ENCODE results near the gene TFPT. TPM values are rescaled to one million over a fixed set of nuclear protein-coding genes. Genes with fewer than 3 reads are reported as not detected.
A peak's percentile ranks its signal among the peaks of the same experiment; 100 is the strongest.

The TFPT gene
- total and polyA plus RNA-seq, 5 experiments from 2014 or later: 14.2 to 24.4 (median 17.4) TPM

DNA sequence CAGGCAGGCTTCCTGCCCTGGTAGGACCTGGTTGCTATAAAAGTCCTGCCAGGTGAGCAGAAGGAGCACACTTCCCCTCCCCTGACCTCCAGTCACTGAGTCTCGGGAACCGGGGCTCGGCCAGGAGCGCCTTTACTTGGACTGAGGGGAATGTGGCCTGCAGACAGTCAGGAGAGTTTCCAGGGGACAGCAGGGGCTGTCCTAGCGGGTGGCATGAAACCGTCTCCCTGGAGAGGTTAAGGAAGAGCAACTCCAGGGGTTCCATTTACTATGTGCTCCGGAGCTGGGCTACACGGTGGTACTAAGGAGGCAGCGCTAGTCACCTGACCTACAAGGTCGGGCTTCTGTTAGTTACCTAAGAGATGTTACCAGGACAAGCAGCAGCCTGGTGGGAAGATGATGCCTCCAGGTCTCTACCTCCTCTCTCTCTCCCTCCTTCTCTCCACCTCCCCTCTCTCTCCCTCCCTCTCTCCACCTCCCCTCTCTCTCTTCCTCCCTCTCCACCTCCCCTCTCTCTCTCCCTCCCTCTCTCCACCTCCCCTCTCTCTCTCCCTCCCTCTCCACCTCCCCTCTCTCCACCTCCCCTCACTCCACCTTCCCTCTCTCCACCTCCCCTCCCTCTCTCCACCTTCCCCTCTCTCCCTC, 18.0 kb upstream of the TFPT start:
- DNase-seq: peak in 2 of 10 donors; percentile 51 to 69
- Mint-ChIP-seq H3K27ac (peak overlapping the region in 2 of 10 donors; percentile 18 to 82), H3K9me3 (no peaks in the 10 kb centered on the region), H3K27me3 (no peaks in the 10 kb centered on the region), H3K4me1 (peaks cover 8 to 23% (median 19%) of the 10 kb centered on the region in 4 donors), H3K4me3 (no peak overlapping the region), H3K36me3 (peaks cover 0 to 14% (median 3%) of the 10 kb centered on the region in 3 donors)
- ATAC-seq: no peak
- POLR2A ChIA-PET: interaction anchor here (0.6 kb wide), 1 partner anchor 59 kb away, joined by 4 read pairs; no protein-coding TSS in a partner anchor

DNA sequence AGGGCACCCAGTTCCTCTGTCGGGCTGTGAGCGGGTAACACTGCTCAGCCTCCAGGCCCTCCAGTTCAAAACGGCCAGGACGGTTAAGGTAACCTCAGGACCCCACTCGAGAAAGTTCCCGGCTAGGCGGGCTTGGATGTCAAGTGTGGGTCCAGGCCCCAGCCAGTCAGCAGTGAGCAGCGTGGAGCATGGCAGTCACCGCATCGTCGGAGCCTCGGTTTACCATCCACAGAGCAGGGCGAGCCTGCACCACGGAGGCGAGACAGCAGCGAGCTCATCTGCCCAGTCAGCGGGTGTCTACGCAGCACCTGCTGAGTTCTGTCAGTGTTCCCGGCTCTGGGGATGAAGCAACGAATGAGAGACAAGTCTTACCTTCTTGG, 14.2 kb upstream of the TFPT start:
- H3K9me3 Mint-ChIP-seq: no peaks in the 10 kb centered on the region
- DNase-seq: no peak
- H3K36me3 Mint-ChIP-seq: peaks cover 0 to 42% (median 4%) of the 10 kb centered on the region in 3 donors
- H3K4me1 Mint-ChIP-seq: peaks cover 2 to 6% (median 4%) of the 10 kb centered on the region in 4 donors
- ATAC-seq: no peak
- H3K27ac Mint-ChIP-seq: no peak overlapping the region
- no peaks in the 10 kb centered on the region for H3K27me3 Mint-ChIP-seq
- POLR2A ChIA-PET: no interaction called here
- no peak overlapping the region for H3K4me3 Mint-ChIP-seq

DNA sequence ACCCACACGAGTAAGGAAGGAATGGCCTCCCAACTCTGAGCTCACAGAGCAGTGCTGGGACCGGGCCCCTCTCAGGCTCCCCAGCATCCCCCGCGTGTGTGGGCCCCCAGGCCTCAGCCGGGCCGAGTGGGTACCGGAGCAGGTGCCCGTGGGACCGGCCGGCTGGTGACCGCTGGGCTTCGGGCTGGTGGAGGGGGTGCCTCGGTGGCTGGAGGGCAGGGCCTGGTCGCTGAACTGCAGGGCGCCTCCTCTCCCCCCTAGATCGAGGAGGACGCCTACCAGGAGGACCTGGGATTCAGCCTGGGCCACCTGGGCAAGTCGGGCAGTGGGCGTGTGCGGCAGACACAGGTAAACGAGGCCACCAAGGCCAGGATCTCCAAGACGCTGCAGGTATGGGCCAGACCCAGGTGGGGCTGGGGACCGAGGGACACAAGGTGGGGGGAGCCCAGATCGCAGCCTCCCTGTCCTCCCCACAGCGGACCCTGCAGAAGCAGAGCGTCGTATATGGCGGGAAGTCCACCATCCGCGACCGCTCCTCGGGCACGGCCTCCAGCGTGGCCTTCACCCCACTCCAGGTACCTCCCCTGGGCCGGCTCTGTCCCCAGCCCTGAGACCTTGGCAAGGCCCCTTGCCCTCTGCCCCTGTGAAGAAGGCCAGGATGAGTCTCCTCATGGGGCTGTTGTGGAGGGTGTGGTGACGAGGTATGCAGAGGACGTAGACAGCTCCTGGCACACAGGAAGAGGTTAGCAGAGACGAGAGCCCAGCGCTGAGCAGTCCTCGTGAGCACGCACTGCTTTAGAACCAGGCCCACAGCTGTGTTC, 13.5 kb upstream of the TFPT start:
- ATAC-seq: no peak
- no peak overlapping the region for H3K4me3 Mint-ChIP-seq
- H3K36me3 Mint-ChIP-seq: peaks cover 0 to 47% (median 4%) of the 10 kb centered on the region in 3 donors
- H3K27me3 Mint-ChIP-seq: no peaks in the 10 kb centered on the region
- no peak overlapping the region for H3K27ac Mint-ChIP-seq
- DNase-seq: no peak
- POLR2A ChIA-PET: no interaction called here
- no peaks in the 10 kb centered on the region for H3K9me3 Mint-ChIP-seq
- peaks cover 0 to under 1% (median 0%) of the 10 kb centered on the region in 4 donors for H3K4me1 Mint-ChIP-seq

DNA sequence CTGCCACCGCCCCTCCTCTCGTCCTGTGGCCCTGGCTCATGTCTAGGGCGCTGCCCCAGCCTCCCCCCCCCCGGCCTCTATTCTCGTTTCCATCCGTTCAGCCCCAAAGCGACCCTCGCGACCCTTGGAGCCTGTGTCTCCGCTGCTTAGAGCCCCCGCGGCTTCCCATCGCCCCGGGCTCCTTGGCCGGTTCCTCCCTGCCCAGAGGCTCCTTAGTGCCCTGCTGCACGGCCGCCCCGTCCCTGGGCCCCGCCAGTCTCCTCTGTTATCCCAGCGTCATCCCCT, 12.9 kb upstream of the TFPT start:
- Mint-ChIP-seq H3K27ac (peak overlapping the region in 1 of 10 donors; percentile 56), H3K4me3 (no peak overlapping the region), H3K36me3 (peaks cover 0 to 51% (median 5%) of the 10 kb centered on the region in 3 donors), H3K4me1 (no peaks in the 10 kb centered on the region), H3K27me3 (no peaks in the 10 kb centered on the region), H3K9me3 (no peaks in the 10 kb centered on the region)
- ATAC-seq (no peak), DNase-seq (no peak)
- POLR2A ChIA-PET: no interaction called here

DNA sequence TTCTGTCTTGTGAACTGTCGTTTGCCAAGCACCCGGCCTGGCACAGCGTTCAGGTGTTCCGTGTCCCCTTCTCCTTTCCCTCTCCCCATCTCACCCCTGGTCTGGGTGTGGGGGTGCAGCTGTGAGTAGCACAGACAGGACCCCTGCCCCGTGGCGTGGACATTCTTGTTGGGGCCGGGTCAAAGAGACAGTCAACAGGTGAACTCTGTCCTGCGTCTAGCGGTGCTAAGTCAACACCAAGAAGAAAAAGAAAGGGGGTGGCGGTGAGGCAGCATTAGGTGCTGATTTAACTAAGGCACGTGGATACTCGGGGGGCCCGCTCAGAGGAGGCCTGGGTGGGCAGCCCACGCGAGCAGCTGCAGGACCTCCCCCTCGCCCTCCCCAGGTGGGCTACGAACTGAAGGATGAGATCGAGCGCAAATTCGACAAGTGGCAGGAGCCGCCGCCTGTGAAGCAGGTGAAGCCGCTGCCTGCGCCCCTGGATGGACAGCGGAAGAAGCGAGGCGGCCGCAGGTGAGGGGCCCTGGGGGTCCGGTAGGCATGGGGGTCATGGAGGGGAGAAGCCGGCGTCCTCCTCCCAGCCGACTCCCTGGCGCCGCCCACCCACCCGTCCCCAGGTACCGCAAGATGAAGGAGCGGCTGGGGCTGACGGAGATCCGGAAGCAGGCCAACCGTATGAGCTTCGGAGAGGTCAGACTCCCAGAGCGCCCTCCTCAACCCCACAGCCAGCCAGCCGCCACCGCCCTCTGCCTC, 12.4 kb upstream of the TFPT start:
- no peak for ATAC-seq
- H3K9me3 Mint-ChIP-seq: no peaks in the 10 kb centered on the region
- peaks cover 0 to 1% (median 0%) of the 10 kb centered on the region in 4 donors for H3K4me1 Mint-ChIP-seq
- no peaks in the 10 kb centered on the region for H3K27me3 Mint-ChIP-seq
- peaks cover 0 to 56% (median 7%) of the 10 kb centered on the region in 3 donors for H3K36me3 Mint-ChIP-seq
- peak overlapping the region in 1 of 10 donors; percentile 56 for H3K27ac Mint-ChIP-seq
- POLR2A ChIA-PET: no interaction called here
- no peak overlapping the region for H3K4me3 Mint-ChIP-seq
- no peak for DNase-seq

DNA sequence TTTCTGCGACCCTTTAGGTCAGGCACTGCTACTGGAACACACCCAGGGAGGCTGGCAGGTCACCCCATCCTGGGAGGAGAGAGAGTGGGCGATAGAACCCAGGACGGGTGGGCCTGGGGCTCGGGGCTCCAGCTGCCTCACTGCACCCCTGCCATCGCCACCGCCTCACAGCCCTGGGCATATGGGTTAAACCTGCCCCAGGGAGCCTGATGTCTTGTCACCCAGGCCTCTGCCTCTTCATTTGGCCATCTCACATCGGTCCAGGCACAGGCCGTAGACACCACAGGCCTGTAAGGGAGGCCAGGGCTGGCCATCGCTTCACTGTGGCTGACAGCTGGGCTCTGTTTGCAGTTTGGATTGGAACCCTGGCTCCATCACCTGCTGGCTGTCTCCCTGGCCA, 10.3 kb upstream of the TFPT start:
- Mint-ChIP-seq H3K36me3 (peaks cover 0 to 64% (median 5%) of the 10 kb centered on the region in 3 donors), H3K27ac (peak overlapping the region in 1 of 10 donors; percentile 29), H3K27me3 (no peaks in the 10 kb centered on the region), H3K4me3 (no peak overlapping the region), H3K4me1 (peaks cover 0 to 2% (median under 1%) of the 10 kb centered on the region in 4 donors), H3K9me3 (no peaks in the 10 kb centered on the region)
- ATAC-seq: no peak
- DNase-seq: no peak
- POLR2A ChIA-PET: interaction anchor here (1.4 to 2.2 kb wide), 2 partner anchors 11 kb away, joined by 5 to 6 read pairs; partner anchors contain the start of gene CNOT3

DNA sequence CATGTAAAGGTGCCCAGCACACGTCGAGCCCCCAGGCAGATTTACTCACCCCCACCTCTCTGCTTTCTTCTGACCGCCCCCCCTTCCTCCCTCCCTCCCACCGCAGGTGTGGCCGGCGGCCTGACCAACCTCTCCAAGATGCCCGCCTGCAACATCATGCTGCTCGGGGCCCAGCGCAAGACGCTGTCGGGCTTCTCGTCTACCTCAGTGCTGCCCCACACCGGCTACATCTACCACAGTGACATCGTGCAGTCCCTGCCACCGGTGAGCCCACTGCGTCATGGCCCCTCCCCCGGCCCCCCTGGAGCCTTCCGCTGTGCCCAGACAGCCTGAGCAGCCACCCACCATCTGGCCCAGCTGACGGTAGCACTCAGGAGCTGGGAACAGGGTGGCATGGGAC, 8.9 kb upstream of the TFPT start:
- POLR2A ChIA-PET: interaction anchor here (2.2 to 2.6 kb wide), 2 partner anchors 9 to 13 kb away, joined by 5 to 16 read pairs; partner anchors contain the start of genes CNOT3, PRPF31 and TFPT
- peaks cover 0 to 2% (median under 1%) of the 10 kb centered on the region in 4 donors for H3K4me1 Mint-ChIP-seq
- H3K9me3 Mint-ChIP-seq: no peaks in the 10 kb centered on the region
- no peak overlapping the region for H3K27ac Mint-ChIP-seq
- no peak overlapping the region for H3K4me3 Mint-ChIP-seq
- ATAC-seq: no peak
- no peak for DNase-seq
- H3K27me3 Mint-ChIP-seq: no peaks in the 10 kb centered on the region
- H3K36me3 Mint-ChIP-seq: peaks cover 0 to 70% (median 9%) of the 10 kb centered on the region in 3 donors

DNA sequence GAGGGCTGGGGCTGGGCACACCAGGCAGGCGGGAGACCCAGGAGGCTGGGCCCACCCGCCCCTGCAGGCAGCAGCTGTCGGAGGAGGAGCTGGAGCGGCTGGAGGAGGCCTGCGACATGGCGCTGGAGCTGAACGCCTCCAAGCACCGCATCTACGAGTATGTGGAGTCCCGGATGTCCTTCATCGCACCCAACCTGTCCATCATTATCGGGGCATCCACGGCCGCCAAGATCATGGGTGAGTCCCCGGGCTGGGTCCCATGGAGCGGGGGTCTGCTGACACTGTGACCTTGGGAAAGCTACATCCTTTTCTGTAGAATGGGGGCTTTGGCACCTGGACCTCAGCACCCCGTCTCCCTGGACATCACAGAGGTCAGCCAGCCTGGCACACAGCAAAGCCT, 8.2 kb upstream of the TFPT start:
- no peak for ATAC-seq
- no peak overlapping the region for H3K27ac Mint-ChIP-seq
- POLR2A ChIA-PET: interaction anchor here (2.2 to 2.6 kb wide), 2 partner anchors 9 to 13 kb away, joined by 5 to 16 read pairs; partner anchors contain the start of genes CNOT3, PRPF31 and TFPT

DNA sequence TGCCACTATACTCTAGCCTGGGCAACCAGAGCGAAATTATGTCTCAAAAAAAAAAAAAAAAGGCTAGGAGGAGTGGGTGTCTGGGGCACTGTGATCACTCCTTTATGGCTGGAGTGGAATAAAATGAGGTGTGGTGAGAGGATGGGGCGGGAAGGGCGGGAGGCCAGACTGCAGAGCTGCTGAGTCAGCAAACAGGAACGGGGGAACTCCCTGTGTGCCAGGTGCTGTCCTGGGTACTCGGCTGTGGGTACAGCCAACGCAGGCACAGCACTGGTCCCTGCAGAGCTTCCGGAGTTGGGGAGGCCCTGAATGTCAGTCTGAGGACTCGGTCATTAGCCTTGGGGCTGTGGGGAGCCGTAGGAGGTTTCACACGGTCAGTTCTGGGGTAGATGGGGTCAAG, 5.8 kb upstream of the TFPT start:
- Mint-ChIP-seq H3K4me1 (peaks cover 6 to 21% (median 12%) of the 10 kb centered on the region in 4 donors), H3K36me3 (peaks cover 0 to 71% (median 7%) of the 10 kb centered on the region in 3 donors), H3K27ac (no peak overlapping the region), H3K4me3 (no peak overlapping the region), H3K27me3 (no peaks in the 10 kb centered on the region), H3K9me3 (no peaks in the 10 kb centered on the region)
- POLR2A ChIA-PET: interaction anchor here (1.2 kb wide), 1 partner anchor 16 kb away, joined by 5 read pairs; the partner anchor contains the start of gene CNOT3
- DNase-seq (no peak), ATAC-seq (no peak)

More for the DNA sequence above, 8.2 kb upstream of the TFPT start:
- Mint-ChIP-seq H3K9me3 (no peaks in the 10 kb centered on the region), H3K36me3 (peaks cover 0 to 73% (median 9%) of the 10 kb centered on the region in 3 donors), H3K4me3 (no peak overlapping the region), H3K27me3 (no peaks in the 10 kb centered on the region), H3K4me1 (peaks cover 0 to 2% (median under 1%) of the 10 kb centered on the region in 4 donors)
- no peak for DNase-seq

DNA sequence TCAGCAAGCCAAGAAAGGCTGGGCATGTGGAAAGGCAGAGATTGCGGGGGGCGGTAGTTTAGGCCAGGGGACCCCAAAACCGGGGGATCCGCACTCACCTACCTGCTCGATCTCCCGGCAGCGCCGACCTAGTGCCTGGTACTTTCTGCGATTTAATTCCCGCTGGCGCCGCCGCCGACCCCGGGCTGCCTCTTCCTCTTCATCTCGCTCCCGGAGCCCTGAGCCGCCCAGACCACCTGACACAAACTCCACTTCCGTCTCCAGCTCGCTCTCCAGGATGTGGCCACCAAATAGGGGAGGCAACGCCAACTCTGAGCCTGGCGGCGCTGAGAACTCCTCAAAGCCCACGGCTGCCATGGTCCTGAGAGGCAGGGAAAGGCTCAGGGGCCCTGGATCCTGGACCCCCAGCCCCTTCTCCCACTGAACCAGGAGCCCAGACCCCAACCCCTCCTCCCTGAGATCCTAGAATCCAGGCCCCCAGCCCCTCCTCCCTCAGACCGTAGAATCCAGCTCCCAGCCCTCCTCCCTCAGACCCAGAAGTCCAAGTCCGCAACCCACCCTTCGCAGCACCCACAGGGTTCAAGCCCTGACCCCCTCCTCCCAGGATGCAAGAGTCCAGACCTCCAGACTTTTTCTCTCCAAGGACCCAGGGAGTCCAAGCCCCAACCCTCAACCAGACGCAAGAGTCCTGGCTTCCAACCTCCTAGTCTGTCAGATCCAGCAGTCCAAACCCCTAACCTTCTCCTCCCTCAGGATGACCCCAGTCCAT, 933 bp downstream of the TFPT start:
- Mint-ChIP-seq H3K27me3 (peaks cover 0 to 4% (median 0%) of the 10 kb centered on the region in 5 donors), H3K9me3 (no peaks in the 10 kb centered on the region), H3K36me3 (peaks cover 0 to 41% (median 5%) of the 10 kb centered on the region in 3 donors), H3K4me3 (peak overlapping the region; percentile 87 to 98 (median 93)), H3K27ac (peak overlapping the region; percentile 89 to 99 (median 95)), H3K4me1 (peaks cover 18 to 55% (median 36%) of the 10 kb centered on the region in 4 donors)
- POLR2A ChIA-PET: interaction anchor here (1.3 to 4.1 kb wide), 11 partner anchors 8 to 349 kb away, joined by 3 to 86 read pairs (median 10); partner anchors contain the start of genes CNOT3, LENG1, LENG8 and LENG9
- peak; percentile 41 to 47 for ATAC-seq
- peak in 9 of 10 donors; percentile 23 to 77 (median 46) for DNase-seq

DNA sequence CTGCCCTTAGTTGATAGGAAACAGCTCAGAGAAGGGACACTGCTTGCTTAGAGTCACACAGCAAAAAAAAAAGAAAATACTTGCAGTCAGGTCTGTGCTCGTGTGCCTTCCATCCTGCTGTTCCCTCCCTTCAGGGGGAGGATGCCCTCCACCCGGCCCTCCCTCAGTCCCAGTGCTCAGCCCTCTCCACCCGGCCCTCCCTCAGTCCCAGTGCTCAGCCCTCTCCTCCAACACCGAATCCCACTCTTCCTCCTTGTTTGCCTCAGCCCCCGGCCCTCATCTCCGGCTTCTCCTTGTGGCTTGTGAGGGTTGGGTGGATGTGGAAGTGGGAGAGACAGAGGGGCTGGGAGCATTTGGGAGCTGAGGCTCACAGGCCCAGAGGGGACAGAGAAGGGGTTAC, 5.8 kb downstream of the TFPT start:
- DNase-seq: no peak
- H3K4me3 Mint-ChIP-seq: no peak overlapping the region

DNA sequence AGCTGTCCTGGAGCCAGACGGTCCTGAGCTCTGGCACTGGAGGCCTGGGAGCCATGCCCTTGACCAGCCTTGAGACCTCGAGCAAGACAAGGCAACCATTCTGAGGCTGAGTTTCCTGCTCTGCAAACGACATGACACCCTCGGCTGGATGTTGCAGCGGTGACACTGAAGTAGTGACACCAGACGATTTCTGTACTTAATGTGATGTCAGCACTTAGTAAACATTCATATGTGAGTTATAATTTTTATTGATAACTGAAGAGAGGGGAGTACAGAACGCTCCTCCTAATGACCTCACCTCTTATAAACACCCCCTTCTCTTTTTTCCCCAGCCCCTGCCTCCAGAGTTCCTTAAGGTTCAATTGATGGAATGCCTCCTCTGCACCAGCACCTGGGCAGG, 7.0 kb downstream of the TFPT start:
- Mint-ChIP-seq H3K27me3 (no peaks in the 10 kb centered on the region), H3K27ac (no peak overlapping the region), H3K36me3 (peaks cover 0 to 61% (median 9%) of the 10 kb centered on the region in 3 donors), H3K4me3 (no peak overlapping the region), H3K9me3 (no peaks in the 10 kb centered on the region), H3K4me1 (peaks cover 15 to 40% (median 18%) of the 10 kb centered on the region in 4 donors)
- DNase-seq: no peak
- ATAC-seq: no peak
- POLR2A ChIA-PET: no interaction called here

More for the DNA sequence above, 5.8 kb downstream of the TFPT start:
- Mint-ChIP-seq H3K4me1 (peaks cover 17 to 42% (median 22%) of the 10 kb centered on the region in 4 donors), H3K36me3 (peaks cover 0 to 61% (median 9%) of the 10 kb centered on the region in 3 donors), H3K27me3 (no peaks in the 10 kb centered on the region), H3K9me3 (no peaks in the 10 kb centered on the region), H3K27ac (no peak overlapping the region)
- no peak for ATAC-seq
- POLR2A ChIA-PET: no interaction called here

Data from naive thymus-derived CD8-positive, alpha-beta T cell (primary cell).